GM19035 (cell line): Measurements from ENCODE around the gene CEACAM20.
"Not testable (repeated sequence)": the region's sequence is repeated elsewhere in the genome, so short reads cannot be mapped to it uniquely, and the experiment has no call there.

ENCODE experiments used
- ATAC-seq: cut with Tn5 transposase; IDR thresholded peaks from one replicate; pipeline ENCODE4 v1.9.1; 2021; ENCODE audit not compliant: unreplicated experiment

CEACAM20 gene

GRCh38 chr19:44498988-44499387 is 30.5 kb downstream of the CEACAM20 start:
- no peak for ATAC-seq

DNA sequence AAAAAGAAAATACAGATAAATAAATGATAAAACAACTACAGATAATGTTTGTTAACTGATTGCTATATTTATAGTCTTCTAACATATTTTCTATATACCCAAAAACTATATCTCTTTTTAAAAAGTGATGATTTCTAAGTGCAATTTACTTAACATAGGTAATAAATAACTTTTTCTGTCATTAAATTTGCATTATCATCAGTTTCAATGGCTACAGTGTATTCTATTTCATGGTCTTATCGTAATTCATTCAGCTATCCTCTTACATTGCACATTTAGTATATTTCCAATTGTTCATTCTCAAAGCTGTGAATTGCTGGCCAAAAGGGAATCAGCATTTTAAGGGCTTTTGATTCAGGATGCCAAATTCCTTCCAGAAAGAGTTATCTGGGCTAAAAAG is 32.8 kb downstream of the CEACAM20 start:
- ATAC-seq = no peak

DNA sequence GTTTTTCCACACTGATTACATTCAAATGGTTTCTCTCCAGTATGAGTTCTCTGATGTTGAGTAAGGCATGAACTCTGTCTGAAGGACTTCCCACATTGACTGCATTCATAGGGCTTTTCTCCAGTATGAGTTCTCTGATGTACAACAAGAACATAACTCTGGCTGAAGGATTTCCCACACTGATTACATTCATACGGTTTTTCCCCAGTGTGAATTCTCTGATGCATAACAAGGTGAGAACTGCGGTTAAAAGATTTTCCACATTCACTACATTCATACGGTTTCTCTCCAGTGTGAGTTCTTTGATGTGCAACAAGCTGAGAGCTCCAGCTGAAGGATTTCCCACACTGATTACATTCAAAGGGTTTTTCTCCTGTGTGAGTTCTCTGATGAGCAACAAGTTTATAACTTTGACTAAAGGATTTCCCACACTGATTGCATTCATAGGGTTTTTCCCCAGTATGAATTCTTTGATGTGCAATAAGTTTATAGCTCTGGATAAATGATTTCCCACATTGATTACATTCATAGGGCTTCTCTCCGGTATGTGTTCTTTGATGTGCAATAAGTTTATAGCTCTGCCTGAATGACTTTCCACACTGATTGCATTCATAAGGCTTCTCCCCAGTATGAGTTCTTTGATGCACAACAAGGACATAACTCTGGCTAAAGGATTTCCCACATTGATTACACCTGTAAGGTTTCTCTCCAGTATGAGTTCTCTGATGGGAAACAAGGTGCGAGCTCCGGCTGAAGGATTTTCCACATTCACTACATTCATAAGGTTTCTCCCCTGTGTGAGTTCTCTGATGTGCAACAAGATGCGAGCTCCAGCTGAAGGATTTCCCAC is 52.7 kb downstream of the CEACAM20 start:
- no peak for ATAC-seq

DNA sequence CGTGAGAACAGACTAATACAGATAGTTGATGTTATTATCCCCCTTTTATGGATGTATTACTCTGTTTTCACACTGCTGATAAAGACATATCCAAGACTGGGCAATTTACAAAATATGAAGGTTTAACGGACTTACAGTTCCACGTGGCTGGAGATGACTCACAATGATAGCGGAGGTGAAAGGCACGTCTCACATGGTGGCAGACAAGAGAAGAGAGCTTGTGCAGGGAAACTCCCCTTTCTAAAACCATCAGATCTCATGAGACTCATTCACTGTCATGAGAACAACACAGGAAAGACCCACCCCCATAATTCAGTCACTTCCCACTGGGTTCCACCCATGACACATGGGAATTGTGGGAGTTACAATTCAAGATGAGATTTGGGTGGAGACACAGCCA is 60.7 kb downstream of the CEACAM20 start:
- ATAC-seq = not testable (repeated sequence)

GRCh38 chr19:44462600-44463286 is 66.7 kb downstream of the CEACAM20 start:
- not testable (repeated sequence) for ATAC-seq
